Bronchial epithelial cell (primary cell): ENCODE data around the gene CATSPERB. TPM values are rescaled to one million over a fixed set of nuclear protein-coding genes. Genes with fewer than 3 reads are reported as not detected.
"Not testable (repeated sequence)": the region's sequence is repeated elsewhere in the genome, so short reads cannot be mapped to it uniquely, and the experiment has no call there.

ENCODE experiments used
- DNase-seq: peaks from one replicate; pipeline ENCODE4 v3.0.0-alpha.2; 2010; ENCODE audit warnings: low read depth
- FAIRE-seq: peaks from 2 replicates; lab custom pipeline; 2011; peaks lifted over from hg19 to GRCh38; lab: Jason Lieb, UNC
- H3K27me3 ChIP-seq: 2 replicates; pipeline ENCODE4 v1.5.1; 2011; ENCODE audit warnings: low read length; ENCODE audit not compliant: control insufficient read depth, insufficient read depth
- H3K36me3 ChIP-seq: 2 replicates; pipeline ENCODE4 v1.5.1; 2011; ENCODE audit warnings: low read length; ENCODE audit not compliant: control insufficient read depth, insufficient read depth
- H3K4me3 ChIP-seq: 2 replicates; pipeline ENCODE4 v1.5.1; 2011; ENCODE audit warnings: mild to moderate bottlenecking, low read depth, low read length, control low read depth
- CTCF ChIP-seq: IDR thresholded peaks from 2 replicates; pipeline ENCODE4 v1.5.1; 2011; ENCODE audit warnings: mild to moderate bottlenecking, moderate library complexity, low read length, control low read depth, inconsistent platforms; ENCODE audit not compliant: insufficient read depth, severe bottlenecking
- total RNA-seq: library from RNA; depleted of rRNA; stranded (reverse); fragments of >200 nt; gene quantifications from 2 replicates; pipeline ENCODE4 v1.2.1, GENCODE V29; 2014

The CATSPERB gene
- total RNA-seq, 1 donor from 2014 or later: 2.1 TPM

DNA sequence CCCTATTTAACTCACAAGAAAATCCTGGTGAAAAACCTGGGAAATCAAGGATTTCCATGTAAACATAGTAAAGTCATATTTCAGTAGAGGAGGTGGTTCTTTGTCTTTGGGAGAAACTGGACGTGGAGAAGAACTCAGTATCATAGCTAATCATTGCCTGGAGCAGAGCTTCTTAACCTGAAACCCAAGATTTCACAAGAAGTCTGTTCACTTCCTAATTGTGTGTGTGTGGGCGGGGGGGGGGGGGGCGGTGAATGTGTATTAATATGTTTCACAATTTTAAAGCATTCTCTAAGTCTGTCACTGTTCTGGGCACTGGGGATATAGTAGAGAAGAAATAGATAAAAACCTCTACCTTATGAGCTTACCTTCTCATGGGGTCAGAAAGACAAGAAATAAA lies 125.0 kb downstream of the CATSPERB start:
- H3K4me3 ChIP-seq: no peak overlapping the region
- no peaks in the 10 kb centered on the region for H3K27me3 ChIP-seq
- H3K36me3 ChIP-seq: no peaks in the 10 kb centered on the region
- DNase-seq (peak; percentile 71), FAIRE-seq (no peak)
- no peak for TF ChIP-seq CTCF

- not testable (repeated sequence) for FAIRE-seq, H3K36me3 ChIP-seq, H3K27me3 ChIP-seq, H3K4me3 ChIP-seq
- DNase-seq: peak; percentile 72
These were observed 127.3 kb downstream of the CATSPERB start for GRCh38 chr14:91604611-91605010.

DNA sequence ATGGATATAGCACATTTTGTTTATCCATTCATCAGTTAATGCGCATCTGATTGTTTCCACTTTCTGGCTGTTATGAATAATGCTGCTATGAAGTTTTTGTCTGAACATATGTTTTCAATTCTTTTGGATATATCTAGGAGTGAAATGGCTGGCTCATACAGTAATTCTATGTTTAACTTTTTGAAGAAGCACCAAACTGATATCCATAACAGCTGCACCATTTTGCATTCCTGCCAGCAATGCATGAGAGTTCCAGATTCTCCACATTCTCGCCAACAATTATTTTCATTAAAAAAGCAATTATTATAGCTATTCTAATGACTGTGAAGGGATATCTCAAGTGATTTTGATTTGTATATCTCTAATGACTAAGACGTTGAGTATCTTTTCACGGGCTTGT lies 131.9 kb downstream of the CATSPERB start:
- no peaks in the 10 kb centered on the region for H3K36me3 ChIP-seq
- no peaks in the 10 kb centered on the region for H3K27me3 ChIP-seq
- H3K4me3 ChIP-seq: no peak overlapping the region
- DNase-seq (no peak), FAIRE-seq (no peak)
- TF ChIP-seq CTCF: no peak

DNA sequence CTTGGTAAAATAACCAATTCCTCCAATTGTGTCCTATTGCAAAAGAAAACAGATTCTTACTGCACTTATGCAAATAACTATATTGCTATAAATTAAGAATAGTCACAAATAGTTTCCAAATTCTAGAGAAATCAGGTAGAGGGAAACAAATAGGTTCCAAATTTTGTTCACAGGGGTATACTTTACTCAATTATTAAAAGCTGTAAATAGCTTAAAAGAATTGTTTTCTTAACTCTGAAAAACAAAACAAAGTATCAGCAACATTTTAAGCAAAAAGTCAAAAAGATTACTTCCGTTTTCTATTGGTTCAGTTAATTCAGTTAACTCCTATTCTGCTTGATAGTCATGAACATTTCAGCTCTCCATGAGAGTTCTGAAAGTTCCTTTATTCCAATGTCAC lies 136.2 kb downstream of the CATSPERB start:
- FAIRE-seq (no peak), DNase-seq (no peak)
- H3K36me3 ChIP-seq: no peaks in the 10 kb centered on the region
- TF ChIP-seq CTCF: no peak
- no peak overlapping the region for H3K4me3 ChIP-seq
- no peaks in the 10 kb centered on the region for H3K27me3 ChIP-seq

- not testable (repeated sequence) for H3K4me3 ChIP-seq, H3K36me3 ChIP-seq, FAIRE-seq, DNase-seq, H3K27me3 ChIP-seq
These were observed 137.9 kb downstream of the CATSPERB start for GRCh38 chr14:91593957-91594356.

DNA sequence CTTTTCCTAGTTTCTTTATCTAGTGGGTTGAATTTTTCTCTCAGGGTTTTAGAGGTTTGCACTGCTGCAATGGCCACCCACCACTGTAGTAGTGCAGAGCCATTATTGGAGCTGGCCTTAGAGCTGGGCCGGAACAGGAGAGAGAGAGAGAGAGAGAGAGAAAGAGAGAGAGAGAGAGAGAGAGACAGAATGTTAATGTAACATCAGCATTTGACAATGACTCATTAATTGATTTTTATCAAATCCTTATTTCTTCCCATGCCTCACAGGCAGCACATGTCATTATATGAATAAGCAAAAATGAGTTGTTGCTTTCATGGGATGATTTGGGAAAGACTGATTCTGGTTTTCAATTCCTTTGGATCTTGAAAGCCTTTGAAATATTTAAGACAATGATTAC lies 145.5 kb downstream of the CATSPERB start:
- Histone ChIP-seq H3K4me3 (no peak overlapping the region), H3K27me3 (no peaks in the 10 kb centered on the region), H3K36me3 (no peaks in the 10 kb centered on the region)
- FAIRE-seq (no peak), DNase-seq (peak; percentile 31)
- no peak for TF ChIP-seq CTCF

- Histone ChIP-seq H3K27me3 (no peaks in the 10 kb centered on the region), H3K36me3 (no peaks in the 10 kb centered on the region), H3K4me3 (no peak overlapping the region)
- FAIRE-seq: no peak
- no peak for TF ChIP-seq CTCF
- DNase-seq: peak; percentile 64
These were observed 146.0 kb downstream of the CATSPERB start for GRCh38 chr14:91585856-91586255.
